Activated CD8-positive, alpha-beta memory T cell treated with anti-CD3 and anti-CD28 coated beads for 36 hours (primary cell): ENCODE data around the gene FAM53B. TPM values are rescaled to one million over a fixed set of nuclear protein-coding genes. Genes with fewer than 3 reads are reported as not detected.

Source experiments
- CTCF ChIA-PET: fragments of 350-600 bp; sonication (Branson Sonifier 250); formaldehyde crosslinking; loops from one replicate; lab custom pipeline; 2021; ENCODE audit warnings: antibody characterized with exemption; lab: Charles Lee
- POLR2A ChIA-PET: fragments of 350-600 bp; sonication (Branson Sonifier 250); formaldehyde crosslinking; loops from one replicate; lab custom pipeline; 2021; ENCODE audit warnings: antibody characterized with exemption; lab: Charles Lee
- total RNA-seq, 2 experiments: library from RNA; stranded (reverse); gene quantifications; one replicate each; pipeline ENCODE4 v1.2.3, GENCODE V29; 2021

Gene FAM53B
- total RNA-seq, 2 experiments from 2014 or later = 20.6 to 21.5 TPM

DNA sequence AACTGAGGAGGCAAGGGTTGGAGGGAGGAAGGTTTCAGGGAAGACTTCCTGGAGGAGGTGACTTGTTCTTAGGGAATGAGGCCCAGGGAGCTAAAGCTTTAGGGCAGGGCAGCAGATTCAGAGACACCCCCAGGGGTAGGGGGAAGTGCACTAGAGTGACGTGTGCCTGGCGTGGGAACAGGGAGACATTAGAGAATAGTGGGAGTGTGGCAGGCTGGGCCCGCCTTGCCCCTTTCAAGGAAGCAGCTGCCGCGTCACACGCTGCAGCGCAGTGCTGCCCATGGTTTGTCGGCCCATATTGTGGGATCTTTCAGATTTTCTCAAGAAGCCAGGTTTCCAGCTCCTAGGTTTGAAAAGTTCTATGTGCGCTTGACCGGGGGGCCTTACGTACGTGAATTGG is 143.2 kb downstream of the FAM53B start:
- ChIA-PET POLR2A (no interaction called here), CTCF (interaction anchor here (1.1 kb wide), 1 partner anchor 62 kb away, joined by 3 read pairs; no protein-coding TSS in a partner anchor)

DNA sequence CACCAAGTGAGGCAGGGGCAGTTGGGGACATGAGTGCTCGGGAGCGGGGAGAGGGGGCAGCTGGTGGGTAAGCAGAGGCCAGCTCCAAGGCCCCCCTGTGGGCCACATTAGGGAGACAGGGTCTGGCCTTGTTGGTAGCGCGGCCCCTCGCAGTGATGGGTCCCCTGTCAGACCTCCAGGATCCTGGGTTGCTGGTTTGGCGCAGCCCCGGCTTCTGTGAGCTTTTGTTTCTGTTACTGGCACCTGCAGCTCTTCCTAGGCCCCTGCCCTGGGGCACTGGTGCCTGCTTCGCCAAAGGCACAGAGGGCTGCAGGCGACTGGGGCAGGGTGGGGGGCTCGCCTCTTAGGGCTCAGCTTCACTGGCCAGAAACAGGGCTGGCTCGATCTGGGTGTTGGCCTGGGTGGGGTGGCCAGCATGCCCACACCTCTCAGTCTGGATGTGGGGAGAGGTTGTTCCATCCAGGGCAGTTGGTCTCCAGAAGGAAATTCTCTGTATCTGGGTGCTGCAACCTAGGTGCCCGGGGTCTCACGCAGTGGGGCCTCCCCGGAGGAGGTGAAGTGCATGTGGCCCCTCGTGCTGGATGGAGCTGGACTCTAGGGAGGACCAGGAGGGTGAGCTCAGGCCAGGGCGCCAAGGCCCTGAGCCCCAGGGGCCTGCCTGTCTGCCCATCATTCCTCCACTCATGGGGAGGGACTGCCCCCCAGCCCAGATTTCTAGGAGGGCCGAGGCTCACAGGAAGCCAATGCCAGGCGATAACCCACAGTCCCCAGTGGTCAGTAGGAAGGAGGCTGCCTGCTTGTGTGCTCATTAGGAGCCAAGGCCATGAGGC is 143.9 kb downstream of the FAM53B start:
- ChIA-PET POLR2A (no interaction called here), CTCF (interaction anchor here (0.5 to 1.1 kb wide), 2 partner anchors 62 to 182 kb away, joined by 3 to 4 read pairs; no protein-coding TSS in a partner anchor)

DNA sequence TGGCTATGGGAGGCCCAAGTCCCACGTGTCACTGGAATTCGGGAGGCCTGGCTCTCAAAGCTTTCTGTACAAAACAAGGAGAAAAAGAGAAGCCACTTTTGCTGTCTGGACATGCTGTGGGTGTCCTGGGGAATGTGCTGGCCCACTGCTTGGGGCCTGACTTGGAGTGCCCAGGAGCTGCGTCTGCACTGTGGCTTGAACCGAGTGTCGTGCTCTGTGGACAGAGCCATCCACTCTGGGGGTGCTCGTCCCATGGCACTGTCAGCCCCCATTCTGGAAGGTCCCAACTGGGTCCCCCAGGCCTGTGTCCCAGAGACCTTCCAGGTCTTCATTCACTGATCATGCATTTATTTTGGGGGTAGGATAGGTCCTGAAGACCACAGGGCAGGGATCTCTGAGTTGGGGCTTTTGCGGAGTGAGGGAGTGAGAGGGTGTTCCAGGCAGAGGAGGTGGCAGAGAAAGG is 144.6 kb downstream of the FAM53B start:
- ChIA-PET CTCF (no interaction called here), POLR2A (no interaction called here)

DNA sequence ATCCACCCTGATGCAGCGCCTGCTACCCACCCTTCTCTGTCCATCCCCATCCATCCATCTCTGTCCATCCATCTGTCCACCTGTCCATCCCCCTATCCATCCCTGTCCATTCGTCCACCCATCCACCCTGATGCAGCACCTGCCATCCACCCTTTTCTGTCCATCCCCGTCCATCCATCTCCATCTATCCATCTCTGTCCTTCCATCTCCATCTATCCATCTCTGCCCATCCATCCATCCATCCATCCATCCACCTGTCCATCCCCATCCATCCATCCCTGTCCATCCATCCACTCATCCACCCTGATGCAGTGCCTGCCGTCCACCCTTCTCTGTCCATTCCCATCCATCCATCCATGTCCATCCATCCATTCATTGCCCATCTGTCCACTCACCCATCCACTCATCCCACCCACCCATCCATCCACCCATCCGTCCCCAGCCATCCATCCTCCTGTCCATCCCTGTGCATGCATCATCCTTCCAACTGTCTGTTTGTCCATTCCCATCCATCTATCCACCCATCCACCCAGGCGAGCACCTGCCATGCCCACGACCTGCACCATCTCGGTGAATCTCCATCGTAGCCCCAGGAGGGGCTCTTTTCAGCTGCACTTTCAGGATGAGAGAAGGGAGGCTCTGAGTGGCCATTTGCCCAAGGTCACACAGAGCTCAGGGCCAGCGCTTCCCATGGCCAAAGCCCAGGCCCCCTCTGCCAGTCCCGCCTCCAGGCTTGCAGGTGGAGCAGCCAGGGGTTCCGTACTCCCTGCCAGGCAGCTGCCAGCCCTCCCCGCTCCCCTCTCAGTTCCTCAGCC is 145.2 kb downstream of the FAM53B start:
- CTCF ChIA-PET = no interaction called here

DNA sequence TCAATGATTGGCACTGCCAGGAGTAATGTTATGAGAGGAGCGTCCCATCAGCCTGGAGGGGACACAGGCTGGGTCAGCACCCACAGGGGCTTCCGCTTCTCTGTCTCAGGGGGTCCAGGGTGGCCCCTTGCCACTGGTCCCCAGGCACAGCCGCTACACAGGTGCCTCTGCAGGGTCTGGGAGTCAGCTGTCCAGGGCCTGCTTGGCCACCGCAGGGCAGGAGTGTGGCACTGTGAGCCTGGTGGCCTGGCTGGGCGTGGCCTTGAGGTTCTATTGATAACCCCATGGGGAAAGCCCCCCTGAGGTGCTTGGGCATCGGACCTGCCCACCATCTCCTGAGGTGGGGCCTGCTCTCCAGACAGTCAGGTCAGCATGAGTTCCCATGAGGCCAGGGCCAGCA is 146.0 kb downstream of the FAM53B start:
- CTCF ChIA-PET = no interaction called here
- POLR2A ChIA-PET = no interaction called here

More for the DNA sequence above, 145.2 kb downstream of the FAM53B start:
- POLR2A ChIA-PET = no interaction called here

DNA sequence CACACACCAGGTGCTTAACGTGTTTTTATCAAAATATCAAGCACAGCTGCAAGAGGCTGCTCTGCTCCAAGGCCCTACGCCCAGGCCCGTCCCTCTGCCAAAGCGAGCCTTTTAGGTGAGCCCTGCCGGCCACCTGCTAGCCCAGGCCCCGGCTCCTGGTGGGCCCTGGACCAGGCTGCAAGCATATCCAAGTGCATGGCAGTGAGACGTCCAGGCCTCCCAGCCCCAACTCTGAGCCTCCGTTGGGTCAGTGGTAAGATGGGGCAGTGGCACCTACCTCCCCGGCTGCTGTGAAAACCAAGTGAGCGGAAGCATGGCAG is 146.4 kb downstream of the FAM53B start:
- POLR2A ChIA-PET = interaction anchor here (0.5 kb wide), 1 partner anchor 135 kb away, joined by 4 read pairs; no protein-coding TSS in a partner anchor
- CTCF ChIA-PET = no interaction called here

DNA sequence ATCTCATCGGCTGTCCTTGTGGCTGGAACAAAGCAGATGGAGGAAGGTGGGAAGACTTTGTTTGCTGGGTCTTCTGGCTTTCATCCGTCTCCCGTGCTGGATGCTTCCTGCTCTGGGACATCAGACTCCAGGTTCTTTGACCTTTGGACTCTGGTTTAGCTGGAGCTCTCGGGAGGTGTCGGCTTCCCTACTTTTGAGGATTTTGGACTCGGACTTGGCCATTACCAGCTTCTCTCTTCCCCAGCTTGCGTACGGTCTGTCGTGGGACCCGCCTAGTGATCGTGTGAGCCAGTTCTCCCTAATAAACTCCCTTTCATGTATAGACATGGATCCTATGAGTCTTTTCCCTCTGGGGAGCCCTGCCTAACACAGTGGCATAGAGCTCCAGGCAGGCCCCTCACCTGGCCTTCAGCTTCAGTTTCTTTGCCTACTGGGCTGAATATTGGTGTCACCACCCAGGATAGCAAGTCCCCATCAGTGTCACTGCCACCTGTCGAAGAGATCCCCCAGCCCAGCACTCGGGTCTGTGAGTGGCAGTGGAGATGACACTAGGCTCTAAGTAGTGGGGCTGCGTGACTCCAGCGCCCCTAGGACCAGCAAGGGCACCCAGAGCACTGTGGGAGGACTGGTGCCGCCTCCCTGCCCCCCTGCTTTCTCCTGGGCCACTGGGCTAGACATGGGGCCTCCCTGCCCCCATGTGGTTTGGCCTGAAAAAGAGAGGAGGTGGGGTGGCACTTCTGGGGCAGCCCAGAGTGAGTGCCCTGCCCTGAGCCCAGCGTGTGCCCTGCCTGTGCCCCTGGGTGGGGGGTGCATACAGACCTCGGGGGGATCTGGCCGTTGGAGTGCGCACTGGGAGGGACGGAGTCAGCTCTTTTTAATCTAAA is 147.0 kb downstream of the FAM53B start:
- POLR2A ChIA-PET = interaction anchor here (0.5 kb wide), 1 partner anchor 135 kb away, joined by 4 read pairs; no protein-coding TSS in a partner anchor
- CTCF ChIA-PET = no interaction called here

DNA sequence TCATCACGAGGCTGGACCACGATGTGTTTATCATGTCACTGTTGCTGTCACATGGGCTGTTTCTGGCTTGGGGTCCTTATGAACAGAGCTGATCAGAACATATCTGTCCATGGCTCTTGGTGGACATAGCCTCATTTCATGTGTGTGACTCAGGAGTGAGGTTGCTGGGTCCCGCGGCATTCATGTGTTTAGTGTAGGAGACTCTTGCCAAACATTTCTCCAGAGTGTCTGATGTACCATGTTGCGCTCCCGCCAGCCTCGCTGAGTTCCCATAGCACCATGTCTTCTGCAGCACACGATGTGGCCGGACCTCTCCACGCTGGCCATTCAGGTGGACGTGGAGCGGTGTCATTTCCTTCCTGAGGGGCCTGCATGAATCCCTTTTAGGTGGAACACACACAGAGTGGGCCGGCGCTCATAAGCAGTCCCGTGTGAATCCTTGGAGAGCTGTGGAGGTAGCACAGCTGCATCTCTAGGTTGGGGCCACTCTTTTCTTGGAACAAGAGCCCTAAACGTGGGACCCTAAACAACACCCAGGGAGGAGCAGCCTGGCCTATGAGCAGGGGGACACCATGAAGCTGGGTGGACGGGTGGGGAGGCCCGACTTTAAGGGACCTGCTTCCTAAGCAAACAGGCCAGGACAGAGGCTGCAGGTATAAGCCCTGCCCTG is 147.9 kb downstream of the FAM53B start:
- ChIA-PET POLR2A (no interaction called here), CTCF (no interaction called here)

DNA sequence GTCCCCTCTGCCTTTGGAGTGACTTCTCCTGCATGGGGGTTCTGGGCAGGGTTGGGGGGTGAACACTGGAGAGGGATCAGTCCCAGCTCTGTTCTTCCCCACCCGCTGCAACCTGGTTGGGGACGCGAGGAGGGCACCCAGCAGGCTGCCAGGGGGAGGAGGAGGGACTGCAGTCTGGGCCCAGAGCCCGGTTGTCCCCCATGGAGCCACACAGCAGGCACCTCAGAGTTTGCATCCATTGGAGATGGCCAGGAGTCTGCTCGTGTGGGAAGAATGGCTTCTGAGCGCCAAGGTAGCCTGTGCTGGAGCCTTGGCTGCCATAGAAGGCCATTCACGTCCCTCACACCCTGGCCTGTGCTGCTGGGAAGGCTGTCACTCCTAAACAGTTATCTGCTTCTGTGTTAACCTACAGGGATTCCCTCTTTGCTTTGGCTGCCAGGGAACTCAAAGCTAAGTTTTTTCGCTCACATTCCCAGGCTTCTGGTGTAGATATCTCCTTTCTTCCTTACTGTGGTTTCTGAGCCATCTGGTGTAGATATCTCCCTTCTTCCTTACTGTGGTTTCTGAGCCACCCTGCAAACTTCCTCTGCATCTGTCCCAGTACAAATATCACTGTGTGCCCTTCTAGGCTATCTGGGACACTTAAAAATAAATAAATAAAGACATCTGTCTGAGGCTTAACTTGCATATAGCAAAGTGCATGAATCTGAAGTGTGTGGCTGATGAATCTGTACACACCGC is 148.9 kb downstream of the FAM53B start:
- ChIA-PET CTCF (no interaction called here), POLR2A (no interaction called here)

DNA sequence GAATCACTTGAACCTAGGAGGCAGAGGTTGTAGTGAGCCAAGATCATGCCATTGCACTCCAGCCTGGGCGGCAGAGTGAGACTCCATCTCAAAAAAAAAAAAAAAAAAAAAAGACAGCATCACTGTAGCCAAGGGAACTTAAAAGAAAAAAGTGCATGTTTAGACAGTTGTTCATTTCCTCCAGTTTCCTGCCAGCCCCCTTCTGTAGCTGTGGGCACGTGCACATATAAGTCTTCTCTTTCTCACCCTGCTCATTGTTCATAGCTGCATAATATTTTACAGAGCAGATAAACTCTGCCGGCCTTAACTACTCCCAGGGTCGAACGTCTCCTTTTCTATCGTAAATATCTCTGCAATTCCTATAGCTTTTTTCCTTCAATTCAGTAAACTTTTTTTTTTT is 149.9 kb downstream of the FAM53B start:
- ChIA-PET CTCF (no interaction called here), POLR2A (no interaction called here)

DNA sequence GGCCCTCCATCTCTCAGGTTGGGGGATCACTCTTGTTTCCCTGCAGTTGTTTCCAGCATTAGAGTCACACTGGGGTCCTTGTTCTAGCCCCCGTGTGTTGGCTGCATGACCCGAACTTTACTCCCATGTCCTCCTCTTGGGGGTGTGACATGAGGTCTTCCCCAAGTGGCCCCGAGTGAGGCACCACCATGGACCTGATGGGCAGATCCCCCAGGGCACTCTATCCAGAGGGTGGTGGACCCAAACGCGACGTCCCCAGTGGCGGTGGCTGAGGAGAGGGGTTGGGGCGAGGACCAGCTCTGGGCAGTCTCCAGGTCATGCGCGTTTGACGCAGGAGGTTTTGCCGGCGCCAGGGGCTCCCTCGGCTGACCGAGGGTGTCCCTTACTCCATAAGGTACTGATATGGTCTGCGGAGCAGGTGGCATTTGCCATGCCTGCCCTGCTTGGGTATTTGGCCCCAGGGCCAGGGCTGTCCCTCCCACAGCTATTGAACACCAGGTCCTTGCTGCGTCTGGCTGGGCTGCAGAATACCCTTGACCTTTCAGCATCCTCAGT is 150.7 kb downstream of the FAM53B start:
- CTCF ChIA-PET = no interaction called here
- POLR2A ChIA-PET = no interaction called here

DNA sequence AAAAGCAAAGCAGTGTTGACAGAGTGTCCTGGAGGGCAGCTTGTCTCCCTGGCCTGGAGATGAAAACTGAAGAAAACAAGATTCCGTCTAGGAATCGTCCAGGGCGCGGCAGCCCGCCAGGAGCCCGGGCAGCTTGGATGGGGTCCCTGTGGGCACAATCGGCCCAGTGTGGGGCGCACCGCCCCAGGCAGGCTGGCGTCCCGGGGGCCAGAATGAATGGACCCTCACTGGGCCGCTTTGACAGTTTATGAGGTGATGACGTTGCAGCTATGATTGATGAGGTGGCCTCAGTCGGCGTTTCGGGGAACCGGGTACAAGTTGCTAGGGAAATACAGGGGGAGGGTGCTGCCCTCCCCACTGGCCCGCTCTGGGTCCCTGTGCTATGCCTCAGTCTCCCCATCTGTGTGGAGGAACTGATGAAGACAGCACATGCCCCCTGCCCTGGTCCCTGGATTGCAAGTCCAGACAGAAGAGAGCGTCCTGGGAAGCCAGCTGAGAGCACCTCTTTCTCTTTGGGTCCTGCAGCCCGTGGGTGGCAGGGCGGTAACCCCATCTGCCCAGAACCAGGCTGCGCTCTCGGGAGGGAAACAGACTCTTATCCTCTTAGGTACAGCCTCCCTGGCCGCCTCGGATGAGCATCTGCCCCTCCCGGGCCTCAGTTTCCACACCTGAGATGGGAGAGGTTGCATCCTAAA is 151.3 kb downstream of the FAM53B start:
- ChIA-PET CTCF (no interaction called here), POLR2A (no interaction called here)

DNA sequence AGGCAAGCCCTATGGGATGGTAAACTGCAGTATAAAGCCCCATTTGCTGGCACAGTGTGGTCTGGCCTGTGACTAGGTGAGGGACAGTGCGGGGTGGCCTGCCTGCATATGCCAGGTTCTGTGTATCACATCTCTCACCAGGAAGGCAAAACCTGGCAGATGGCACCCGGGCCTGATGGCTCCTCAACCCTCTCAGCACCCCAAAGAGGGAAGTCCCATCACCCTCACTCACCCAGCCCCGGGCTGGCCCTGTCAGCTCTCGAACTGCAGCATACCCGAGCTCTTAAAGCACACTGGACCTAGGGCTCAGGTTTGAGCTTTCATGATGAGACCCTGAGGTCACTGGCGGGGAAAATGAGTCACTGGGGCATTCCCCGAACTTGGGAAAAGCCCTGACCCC is 152.1 kb downstream of the FAM53B start:
- CTCF ChIA-PET = no interaction called here

DNA sequence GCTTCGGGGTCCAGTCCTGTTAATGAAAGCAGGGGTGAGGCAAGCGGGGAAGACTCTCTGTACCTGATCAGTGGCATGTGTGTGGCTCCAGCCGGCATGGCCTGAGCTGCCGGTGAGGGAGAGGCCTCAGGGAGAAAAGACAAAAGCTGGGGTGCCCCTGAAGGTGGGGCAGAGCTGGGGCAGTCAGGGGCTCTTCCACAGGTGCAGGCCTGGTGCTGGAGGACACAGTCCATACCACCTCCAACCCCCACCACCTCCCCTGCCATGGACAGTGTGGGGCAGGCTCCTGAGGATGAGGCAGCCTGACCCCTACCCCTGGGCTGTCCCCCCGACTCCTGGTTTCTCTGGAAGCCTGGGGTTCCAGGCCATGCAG is 153.1 kb downstream of the FAM53B start:
- CTCF ChIA-PET = no interaction called here

More for the DNA sequence above, 152.1 kb downstream of the FAM53B start:
- POLR2A ChIA-PET = no interaction called here

DNA sequence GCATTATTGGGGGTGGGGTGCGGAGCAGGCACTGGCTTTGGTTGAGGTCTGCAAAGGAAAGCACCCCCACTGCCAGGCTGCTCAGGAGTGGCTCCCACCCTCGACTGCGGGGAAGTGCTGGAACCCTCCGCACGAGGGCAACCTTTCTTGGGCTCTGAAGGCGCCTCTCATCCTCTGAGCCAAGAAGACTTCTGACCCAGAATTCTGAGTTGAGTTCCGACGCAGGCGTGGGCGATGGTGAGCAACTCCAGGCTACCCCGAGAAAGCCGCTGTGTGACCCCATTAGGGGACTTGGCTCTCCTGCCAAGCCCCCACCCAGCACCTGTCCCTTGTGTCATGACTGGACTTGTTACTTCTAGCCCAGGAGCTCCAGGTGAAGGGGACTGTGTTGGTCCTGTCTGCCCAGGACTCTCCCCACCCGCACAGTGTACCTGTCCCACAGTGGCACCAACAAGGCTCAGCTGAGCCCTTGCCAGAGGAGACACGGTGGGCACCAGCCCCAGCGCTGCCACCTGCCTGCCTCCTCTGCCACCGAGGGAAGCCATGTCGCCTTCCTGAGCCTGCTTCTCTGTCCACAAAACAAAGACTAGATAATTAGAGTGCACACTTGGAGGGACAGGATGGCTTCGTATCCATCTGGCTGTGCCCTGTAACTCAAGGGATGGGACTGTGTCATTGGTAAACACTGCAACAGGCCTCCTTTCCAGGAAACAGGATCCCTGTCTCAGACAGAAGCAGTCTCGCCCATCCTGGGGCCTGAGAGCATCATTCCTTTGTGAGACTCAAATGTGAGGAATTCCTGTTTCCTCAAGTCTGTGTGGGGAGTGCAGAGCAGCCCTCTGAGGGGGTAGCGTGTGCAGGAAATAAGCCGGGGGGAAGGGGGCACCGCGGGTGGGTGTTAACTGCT is 153.7 kb downstream of the FAM53B start:
- ChIA-PET CTCF (interaction anchor here (0.5 kb wide), 1 partner anchor 192 kb away, joined by 4 read pairs; no protein-coding TSS in a partner anchor), POLR2A (no interaction called here)

More for the DNA sequence above, 153.1 kb downstream of the FAM53B start:
- POLR2A ChIA-PET = no interaction called here

DNA sequence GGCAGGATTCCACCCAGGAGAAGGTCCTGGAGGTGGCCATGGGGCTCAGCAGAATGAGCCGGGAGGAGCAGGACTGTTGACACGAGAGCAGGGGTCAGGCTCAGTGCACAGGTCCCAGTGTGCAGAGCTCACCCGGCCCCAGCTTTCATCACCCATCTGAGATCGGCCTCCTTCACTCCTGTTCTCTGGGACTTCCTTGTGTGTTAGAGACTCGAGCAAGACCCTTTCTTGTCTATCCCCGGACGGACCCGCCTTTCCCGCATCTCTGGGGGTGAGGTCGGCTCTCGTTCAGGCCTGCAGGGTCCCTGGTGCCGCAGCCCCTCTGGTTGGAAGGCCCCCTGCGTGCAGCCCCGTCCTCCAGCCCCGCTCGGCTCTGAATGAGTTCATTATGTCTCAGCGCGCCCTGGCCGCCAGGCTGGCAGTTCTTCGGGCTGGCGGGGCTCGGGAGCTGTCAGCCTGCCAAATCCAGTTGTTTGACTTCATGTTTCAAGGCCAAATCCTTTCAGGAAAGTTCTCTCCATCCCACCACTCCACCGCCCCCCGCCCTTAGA is 154.6 kb downstream of the FAM53B start:
- ChIA-PET CTCF (interaction anchor here (0.5 kb wide), 1 partner anchor 193 kb away, joined by 4 read pairs; no protein-coding TSS in a partner anchor), POLR2A (no interaction called here)
